Stimulated activated CD4-positive, alpha-beta T cell treated with anti-CD3 and anti-CD28 coated beads, TNF-alpha, amount 100 ng/mL, for 4 hours (primary cell): Measurements from ENCODE around the gene LRRC8C.

ENCODE experiments used
- DNase-seq, 3 experiments: peaks; one replicate each; pipeline ENCODE4 v3.0.0-alpha.2; 2020; ENCODE audit warnings: low read depth in 3 of 3

The LRRC8C gene

GRCh38 chr1:89732643-89733222 is 99.8 kb downstream of the LRRC8C start:
- DNase-seq: no peak

GRCh38 chr1:89733748-89734147 is 100.8 kb downstream of the LRRC8C start:
- no peak for DNase-seq

GRCh38 chr1:89734442-89734841 is 101.5 kb downstream of the LRRC8C start:
- no peak for DNase-seq

- no peak for DNase-seq
Observed at GRCh38 chr1:89735479-89735878, 102.6 kb downstream of the LRRC8C start.

GRCh38 chr1:89736937-89737733 is 104.2 kb downstream of the LRRC8C start:
- no peak for DNase-seq

GRCh38 chr1:89737985-89738510 is 105.1 kb downstream of the LRRC8C start:
- DNase-seq: no peak

- peak in 1 of 3 experiments; percentile 40 for DNase-seq
Observed at GRCh38 chr1:89739013-89739843, 106.3 kb downstream of the LRRC8C start.

- no peak for DNase-seq
Observed at GRCh38 chr1:89739844-89740216, 106.9 kb downstream of the LRRC8C start.

GRCh38 chr1:89743788-89744187 is 110.9 kb downstream of the LRRC8C start:
- no peak for DNase-seq

- no peak for DNase-seq
Observed at GRCh38 chr1:89746424-89747149, 113.7 kb downstream of the LRRC8C start.

- DNase-seq: no peak
Observed at GRCh38 chr1:89753761-89754160, 120.8 kb downstream of the LRRC8C start.

GRCh38 chr1:89754518-89754917 is 121.6 kb downstream of the LRRC8C start:
- DNase-seq: no peak

GRCh38 chr1:89755591-89755990 is 122.7 kb downstream of the LRRC8C start:
- no peak for DNase-seq

- no peak for DNase-seq
Observed at GRCh38 chr1:89757532-89757931, 124.6 kb downstream of the LRRC8C start.

- DNase-seq: no peak
Observed at GRCh38 chr1:89758156-89758555, 125.2 kb downstream of the LRRC8C start.

GRCh38 chr1:89759036-89759435 is 126.1 kb downstream of the LRRC8C start:
- DNase-seq: no peak

GRCh38 chr1:89760496-89760895 is 127.6 kb downstream of the LRRC8C start:
- DNase-seq: no peak

- DNase-seq: no peak
Observed at GRCh38 chr1:89761338-89761737, 128.4 kb downstream of the LRRC8C start.

- no peak for DNase-seq
Observed at GRCh38 chr1:89761901-89762300, 129.0 kb downstream of the LRRC8C start.

GRCh38 chr1:89762386-89762778 is 129.5 kb downstream of the LRRC8C start:
- no peak for DNase-seq

- DNase-seq: peak; percentile 77 to 81 (median 79)
Observed at GRCh38 chr1:89762779-89763648, 130.1 kb downstream of the LRRC8C start.
